Hepatocyte (in vitro differentiated cells): ENCODE measurements around the gene ADGRD1.

Source experiments
- CTCF ChIP-seq: fragments of 200-600 bp; sonication (generic); IDR thresholded peaks from 2 replicates; pipeline ENCODE4 v1.5.1; 2016; ENCODE audit warnings: antibody characterized with exemption, mild to moderate bottlenecking; ENCODE audit not compliant: poor library complexity
- EZH2 ChIP-seq: fragments of 200-600 bp; sonication (generic); IDR thresholded peaks from 2 replicates; pipeline ENCODE4 v1.6.1; 2016; ENCODE audit warnings: antibody characterized with exemption, mild to moderate bottlenecking, borderline replicate concordance

- TF ChIP-seq CTCF (no peak), EZH2 (no peak)
Observed at GRCh38 chr12:131025939-131026702, 72.4 kb downstream of the ADGRD1 start.
